ENCODE results near the gene GATA3.

- TF ChIP-seq POLR2AphosphoS5 (IDR thresholded peaks at IDR 0.05; ENCODE audit: borderline replicate concordance, low read depth, low read length) (no peak), EZH2 (IDR thresholded peaks at IDR 0.05) (no peak), FOXP2 (optimal IDR thresholded peaks at IDR 0.05; ENCODE audit: control extremely low read depth, extremely low read length, insufficient read depth) (no peak)
Observed at GRCh38 chr10:8013006-8013405, 41.5 kb upstream of the GATA3 start.

Measured in SK-N-MC (cell line).